HG03064 (cell line): ENCODE measurements around the gene AARS1.
"Not testable (repeated sequence)": the region's sequence is repeated elsewhere in the genome, so short reads cannot be mapped to it uniquely, and the experiment has no call there.

Source experiments
- ATAC-seq: cut with Tn5 transposase; IDR thresholded peaks from one replicate; pipeline ENCODE4 v1.9.1; 2021; ENCODE audit warnings: low read depth; ENCODE audit not compliant: unreplicated experiment

Gene AARS1

DNA sequence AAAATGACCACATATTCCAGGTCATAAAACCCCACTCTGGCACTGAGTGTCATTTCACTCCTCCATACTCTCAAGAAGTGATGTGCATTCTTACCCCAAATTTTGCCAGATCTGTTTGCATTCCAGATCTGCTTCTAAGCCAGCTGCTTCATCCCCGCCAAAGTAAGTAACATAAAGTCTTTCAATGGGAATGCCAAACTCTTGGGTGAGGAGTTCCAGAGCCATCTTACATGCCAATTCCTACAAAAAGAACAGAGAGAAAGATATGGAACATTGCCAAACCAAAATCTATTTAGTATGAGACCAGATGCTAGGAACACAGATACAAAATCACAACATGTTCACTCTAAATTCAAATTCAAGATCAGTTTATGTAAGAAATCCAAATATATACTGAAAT is 12.9 kb downstream of the AARS1 start:
- no peak for ATAC-seq

DNA sequence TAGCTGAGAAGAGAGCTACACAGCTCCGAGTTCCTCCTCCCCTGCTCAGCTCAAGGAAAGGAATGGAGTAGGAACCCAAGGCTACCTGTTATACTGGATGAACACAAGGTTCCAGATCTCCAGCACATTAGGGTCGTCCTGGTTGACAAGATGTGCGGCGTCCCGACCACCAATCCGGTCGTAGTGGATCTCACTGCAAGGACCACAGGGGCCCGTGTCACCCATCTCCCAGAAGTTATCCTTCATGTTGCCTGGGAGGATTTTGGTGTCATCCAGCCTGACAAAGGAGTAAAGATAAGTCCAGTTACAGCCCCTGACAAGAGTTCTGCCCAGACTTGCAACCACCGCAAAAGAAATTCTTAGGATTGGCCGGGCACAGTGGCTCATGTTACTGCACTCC is 17.6 kb downstream of the AARS1 start:
- no peak for ATAC-seq

DNA sequence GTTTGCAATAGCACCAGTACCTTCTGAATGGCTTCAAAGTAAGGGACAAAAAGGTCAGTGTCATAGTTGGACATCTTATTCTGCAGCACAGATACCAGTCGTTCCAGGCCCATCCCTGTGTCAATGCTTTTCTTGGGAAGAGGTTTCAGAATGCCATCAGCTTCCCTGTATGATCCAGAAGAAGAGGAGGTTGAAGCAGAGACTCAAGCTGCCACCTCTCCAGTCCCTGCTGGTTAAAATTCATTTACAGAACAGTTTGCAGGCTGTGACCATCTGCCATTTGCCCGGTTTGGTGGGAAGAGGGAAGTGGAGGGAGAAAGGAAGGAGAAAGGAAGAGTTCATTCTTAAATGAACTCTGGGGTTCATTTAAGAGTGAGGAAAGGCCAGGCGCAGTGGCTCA is 19.1 kb downstream of the AARS1 start:
- ATAC-seq = no peak

DNA sequence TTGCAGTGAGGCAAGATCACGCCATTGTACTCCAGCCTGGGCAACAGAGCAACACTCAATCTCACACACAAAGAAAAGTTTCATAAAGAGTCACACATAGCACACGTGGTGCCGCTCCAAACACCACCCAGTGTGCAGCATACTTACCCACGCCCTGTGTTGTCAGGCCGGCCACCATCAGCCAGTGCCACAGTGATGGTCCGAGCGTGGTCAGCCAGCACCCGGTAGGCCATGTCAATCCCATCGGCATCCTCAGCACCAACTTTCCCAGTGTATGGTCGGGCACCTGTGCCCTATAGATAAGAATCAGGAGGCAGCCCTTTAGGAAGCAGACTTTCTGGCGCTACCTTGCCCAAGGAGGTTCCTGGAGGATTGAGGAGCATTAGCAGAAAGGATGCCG is 19.8 kb downstream of the AARS1 start:
- ATAC-seq = no peak

DNA sequence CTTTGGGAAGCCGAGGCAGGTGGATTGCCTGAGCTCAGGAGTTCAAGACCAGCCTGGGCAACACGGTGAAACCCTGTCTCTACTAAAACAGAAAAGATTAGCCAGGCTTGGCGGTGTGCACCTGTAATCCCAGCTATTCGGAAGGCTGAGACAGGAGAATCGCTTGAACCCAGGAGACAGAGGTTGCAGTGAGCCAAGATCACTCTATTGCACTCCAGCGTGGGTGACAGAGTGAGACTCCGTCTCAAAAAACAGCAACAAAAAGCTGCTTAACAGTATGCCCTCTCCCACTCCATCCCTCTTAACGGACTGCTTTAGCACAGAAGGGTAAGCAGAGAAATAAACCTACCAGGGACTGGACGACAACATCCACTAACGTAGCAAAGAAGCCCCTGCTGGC is 21.4 kb downstream of the AARS1 start:
- not testable (repeated sequence) for ATAC-seq

DNA sequence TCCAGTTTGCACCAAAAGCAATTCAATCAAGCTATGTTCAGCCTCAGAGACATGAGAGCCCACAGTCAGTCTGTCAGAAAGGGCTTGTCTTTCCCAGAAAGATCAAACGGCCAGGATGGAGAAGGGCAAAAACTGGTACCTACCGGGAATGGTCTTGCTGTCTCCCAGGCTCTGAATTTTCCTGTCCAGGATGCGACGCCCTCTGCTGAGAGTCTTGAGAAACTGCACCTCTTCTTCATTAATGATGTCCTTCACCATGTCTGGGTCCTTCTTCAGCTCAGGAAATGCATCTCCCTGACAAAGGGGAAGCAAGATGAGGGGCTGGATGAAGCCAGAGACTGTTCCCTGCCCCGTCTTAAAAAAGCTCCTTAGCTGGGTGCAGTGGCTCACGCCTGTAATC is 21.8 kb downstream of the AARS1 start:
- no peak for ATAC-seq

DNA sequence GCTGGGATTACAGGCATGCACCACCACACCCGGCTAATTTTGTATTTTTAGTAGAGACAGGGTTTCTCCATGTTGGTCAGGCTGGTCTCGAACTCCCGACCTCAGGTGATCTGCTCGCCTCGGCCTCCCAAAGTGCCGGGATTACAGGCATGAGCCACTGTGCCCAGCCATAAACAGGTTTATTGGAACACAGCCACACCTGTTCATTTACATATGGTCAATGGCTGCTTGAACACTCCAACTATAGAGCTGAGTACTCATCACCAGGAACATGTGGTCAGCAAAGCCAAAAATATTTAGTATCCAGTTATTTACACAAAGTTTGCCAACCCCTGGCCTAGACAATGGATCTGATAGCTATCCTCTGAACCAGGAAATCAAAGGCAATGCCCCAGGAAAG is 29.4 kb downstream of the AARS1 start:
- ATAC-seq = not testable (repeated sequence)

DNA sequence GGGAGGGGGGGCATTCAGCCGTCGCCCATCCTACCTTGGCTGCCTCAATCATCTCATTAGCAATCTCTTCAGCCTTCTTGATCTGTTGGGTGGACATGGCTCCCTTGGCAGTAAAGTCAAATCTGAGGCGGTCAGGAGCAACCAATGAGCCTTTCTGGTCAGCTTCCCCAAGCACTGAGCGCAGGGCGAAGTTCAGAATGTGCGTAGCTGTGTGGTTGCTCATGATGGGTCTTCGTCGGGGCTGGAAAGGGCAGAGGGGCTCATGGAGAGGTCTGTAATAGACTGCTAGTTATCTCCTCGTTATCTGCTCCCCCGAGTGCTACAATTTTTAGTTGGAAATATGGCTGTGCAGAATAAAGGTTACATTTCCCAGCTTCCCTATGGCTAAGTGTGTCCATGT is 30.4 kb downstream of the AARS1 start:
- no peak for ATAC-seq

DNA sequence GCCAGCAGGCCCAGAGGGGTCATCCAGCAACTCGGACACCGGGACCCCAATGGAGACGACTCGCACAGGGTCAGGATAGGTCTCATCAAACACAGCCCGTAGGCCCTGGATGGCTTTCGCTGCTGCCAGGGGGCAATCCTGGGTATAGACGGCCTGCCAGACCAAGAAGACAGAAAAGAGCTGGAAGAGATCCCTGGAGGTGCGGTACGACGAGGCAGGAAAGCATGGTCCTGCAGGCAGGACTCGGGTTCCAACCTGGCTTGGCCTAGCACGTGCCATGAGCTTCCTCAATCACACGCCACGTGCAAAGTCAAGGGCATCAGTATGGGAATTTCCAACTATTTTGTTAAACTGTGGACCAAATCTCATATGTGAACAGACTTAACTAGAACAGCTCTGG is 31.2 kb downstream of the AARS1 start:
- ATAC-seq = no peak

DNA sequence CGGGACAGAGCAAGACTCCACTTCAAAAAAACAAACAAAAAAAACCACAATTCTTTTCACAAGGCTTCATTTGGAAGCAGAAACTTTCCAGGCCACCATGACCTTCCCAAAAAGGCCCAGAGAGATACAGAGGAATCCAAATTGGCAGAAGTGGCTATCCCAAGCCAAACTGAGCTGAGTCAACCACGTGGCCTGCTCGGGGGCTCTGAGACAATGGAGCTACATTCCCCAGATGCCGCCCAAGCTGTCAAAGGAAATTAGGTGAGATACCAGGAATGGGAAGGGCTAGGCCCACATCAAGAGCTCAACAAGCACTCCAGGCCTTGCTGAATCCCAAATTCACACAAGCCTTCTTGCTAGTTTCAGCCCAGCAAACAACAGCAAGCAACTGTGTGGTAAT is 31.9 kb downstream of the AARS1 start:
- ATAC-seq = no peak

DNA sequence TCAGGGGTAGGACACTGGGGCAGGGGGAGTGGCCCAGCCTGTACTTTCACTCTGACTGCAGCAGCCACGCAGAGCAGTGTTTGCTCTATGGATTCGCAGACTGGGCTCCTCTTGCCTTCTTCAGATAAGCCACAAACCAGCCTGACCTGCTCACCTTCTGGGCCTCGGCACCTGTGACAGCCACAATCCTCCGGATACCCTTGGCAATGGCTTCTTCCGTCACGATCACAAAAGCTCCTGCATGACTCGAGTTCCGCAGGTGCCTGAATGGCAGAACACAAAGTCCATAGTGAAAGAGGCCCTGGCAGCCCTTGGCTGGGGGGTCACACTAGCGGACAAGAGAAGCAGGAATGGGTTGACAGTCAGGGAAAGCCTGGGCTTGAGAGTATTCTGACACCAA is 33.7 kb downstream of the AARS1 start:
- ATAC-seq = no peak

DNA sequence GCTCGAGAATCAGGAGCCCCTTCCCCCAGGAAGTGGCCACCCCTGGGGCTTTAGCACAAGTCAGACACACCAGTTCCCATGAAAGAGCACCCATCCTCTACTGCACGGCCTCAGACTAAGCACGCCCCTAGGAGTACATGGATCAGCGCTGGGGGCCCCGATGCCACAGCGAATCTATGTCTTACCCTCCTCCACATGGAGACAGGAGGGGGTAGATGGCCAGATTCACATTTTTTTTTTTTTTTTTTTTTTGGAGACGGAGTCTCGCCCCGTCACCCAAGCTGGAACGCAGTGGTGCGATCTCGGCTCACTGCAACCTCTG is 34.4 kb downstream of the AARS1 start:
- no peak for ATAC-seq

DNA sequence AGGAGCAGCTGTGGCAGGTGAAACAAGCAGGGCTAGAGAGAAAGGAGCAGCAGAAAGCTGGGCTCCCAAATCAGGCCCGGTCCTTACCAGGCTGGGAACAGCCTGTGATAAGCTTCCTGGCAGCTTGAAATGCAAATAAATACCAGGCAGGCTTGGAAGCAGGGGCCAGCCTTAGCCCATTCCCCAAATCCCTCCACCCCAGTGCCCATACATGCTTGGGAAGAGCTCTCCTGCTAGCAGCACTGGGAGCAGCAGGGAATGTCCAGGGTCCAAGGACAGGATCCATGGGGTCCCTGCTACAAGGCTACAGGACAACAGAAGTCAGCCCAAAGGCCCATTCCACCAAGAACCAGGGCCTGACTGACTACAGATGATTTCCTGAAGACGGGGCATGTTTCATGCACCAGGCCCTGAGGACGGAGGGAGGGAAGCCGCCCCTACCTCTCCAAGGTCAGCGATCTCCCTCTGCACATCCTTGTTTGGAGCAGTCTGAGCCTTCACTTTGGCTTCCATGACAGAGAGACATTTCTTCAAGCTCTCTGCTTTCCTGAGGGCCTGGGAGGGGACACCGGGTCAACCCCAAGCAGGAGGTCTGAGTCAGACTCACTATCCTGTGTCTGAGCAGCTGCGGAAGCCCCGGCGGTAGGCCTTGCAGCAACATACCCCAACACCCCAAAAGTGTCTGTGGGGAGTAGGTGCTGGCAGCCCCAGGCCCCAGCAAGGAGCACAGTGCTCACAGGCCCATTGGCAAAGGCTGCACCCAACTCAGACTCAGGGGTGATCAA is 34.9 kb downstream of the AARS1 start:
- no peak for ATAC-seq

DNA sequence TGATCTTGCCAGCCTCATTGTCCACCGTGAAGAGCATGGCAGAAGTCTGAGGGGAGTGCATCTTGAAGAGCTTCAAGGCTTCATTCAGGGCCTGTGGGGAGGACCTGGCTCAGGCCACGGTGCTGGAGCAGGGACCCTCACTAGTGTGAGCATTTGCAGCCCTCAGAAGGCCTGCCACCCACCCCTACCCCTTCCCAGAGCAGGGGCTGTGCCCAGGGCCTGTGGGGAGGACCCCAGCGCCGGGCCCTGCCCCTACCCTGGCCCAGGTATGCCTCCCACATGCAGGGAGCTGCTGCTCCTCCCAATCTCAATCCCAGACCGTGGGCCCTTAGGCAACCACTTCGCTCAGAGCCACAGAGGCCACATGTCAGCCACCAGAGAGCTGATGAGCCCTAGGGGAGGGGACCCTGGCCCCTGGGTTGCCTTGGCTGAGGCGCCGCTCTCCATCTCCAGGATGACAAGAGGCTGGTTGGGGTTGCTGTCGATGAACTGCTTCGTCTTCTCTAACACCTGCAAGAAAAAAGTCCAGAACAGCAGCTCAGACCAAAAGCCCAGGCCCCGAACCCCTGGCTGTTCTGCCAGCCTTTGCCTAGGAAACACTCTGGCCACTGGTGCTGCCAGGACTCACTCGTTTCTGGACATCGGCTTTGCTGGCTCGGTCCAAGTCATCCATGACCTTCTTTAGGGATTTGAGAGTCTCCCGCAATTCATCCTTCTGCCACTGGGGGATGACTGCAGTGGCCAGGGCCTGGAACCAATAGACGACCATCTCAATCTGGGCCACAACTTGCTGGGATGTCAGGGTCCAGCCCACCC is 35.8 kb downstream of the AARS1 start:
- no peak for ATAC-seq

DNA sequence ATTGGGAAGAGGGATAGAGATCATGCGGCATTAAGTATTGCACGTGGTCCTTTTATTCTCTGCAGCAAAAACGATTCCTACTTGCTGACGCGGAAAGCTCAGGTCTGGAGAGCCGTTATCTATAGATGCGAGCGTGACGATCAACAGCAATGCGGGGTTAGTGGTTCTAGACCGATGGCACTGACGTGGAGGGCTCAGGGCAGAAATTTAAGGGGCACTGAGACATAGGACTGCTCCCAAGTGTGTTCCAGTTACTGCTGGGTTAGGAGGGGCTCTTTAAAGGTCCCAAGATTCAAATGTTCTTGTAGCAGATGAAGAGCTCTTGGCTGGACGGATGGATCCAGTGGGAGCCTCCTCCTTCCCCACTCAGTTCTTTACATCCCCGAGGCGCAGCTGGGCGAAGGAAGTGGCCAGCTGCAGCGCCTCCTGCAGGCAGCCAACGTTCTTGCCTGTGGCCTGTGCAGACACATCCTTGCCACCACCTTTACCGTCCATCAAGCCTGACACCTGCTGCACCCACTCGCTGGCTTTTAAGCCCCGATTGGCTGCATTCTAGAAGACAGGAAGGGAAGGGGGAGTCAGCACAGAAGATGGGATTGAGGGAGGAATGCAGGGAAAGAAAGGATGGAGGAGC is 36.8 kb downstream of the AARS1 start:
- ATAC-seq = no peak

DNA sequence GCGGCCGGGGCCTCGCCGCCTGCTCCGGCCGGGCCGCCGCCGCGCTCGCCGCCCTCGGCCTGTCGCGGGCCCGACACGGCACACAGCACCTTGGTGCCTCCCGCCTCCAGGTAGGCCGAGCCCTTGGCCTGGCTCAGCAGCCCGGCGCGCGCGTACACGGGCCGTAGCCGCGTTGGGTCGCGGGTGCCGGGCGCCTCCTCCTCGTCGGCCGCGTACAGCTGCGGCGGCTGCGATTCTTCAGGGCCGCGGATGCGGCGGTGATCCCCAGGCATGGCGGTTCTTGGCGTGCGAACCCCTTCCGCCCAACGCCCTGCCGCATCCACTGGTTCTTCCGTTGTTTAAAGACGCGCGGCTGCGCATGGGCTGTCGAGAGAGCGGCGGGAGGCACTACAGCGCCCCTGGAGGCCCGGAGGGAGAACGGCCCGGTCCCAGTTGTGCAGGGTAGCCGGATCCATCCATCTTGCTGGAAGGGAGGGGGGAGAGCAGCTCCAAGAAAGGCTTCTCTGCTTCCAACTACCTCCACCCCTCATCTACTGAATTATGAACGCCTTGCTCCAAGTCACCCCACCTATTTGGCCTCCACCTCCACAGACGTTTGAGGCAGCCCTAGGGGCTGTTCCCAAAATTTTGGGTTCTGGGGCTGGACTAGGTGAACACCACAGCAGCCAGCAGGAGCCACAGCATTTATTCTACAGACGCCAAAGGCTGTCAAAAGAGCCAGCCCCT is 37.5 kb downstream of the AARS1 start, which contains the start of gene EXOSC6:
Gene EXOSC6, minus strand, starts transcription at position 312 of the 726 bp plus-strand sequence. Its CDS starts 40 bp downstream, at position 272.
- ATAC-seq = peak; percentile 81

DNA sequence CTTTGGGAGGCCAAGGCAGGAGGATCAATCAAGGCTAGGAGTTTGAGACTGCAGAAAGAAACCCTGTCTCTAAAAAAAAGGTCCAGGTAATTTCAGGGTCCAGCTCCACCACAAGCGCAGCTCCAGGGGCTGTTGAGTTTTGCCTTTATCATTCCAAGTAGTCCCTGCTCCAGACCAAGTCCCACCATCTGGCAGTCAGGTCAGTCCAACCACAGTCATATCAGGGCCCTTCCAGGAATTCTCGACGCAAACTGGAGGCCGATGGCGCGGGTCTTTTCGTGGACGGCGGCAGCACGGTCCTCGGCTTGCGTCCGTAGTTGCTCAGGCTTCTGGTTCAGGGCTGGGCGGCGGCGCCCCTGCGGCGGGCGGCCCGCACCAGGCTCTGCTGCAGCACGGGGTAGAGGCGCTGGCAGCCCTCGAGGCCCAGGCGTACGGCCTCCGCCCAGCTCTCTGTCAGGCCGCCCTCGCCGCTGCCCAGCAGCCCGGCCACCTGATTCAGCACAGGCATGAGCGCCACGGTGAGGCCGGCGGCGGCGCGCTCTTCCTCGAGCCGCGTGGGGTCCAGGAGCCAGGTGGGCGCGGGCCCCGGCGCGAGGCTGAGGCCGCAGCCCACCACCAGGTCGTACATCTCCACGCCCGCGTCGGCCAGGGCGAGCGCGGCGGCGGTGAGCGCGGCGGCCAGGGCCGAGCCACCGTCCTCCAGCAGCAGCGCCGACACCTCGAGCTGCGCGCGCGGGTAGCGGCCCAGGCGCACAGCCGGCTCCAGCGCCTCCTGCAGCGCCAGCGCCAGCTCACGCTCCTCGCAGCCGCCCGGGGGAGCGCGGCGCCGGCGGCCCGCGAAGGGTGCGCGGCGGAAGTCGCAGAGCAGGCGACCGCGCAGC is 38.3 kb downstream of the AARS1 start:
- ATAC-seq = peak; percentile 37

DNA sequence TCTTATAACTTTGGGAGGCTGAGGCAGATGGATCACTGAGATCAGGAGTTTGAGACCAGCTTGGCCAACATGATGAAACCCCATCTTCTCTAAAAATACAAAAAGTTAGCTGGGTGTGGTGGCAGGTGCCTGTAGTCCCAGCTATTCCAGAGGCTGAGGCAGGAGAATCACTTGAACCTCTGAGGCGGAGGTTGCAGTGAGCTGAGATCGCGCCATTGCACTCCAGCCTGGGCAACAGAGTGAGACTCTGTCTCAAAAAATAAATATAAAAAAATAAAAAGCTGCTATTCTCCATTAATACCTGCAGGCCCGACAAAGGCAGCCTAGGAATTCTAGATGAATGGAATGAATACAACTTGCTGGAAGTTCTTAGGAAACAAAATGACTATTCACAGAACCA is 39.6 kb downstream of the AARS1 start:
- ATAC-seq = not testable (repeated sequence)

DNA sequence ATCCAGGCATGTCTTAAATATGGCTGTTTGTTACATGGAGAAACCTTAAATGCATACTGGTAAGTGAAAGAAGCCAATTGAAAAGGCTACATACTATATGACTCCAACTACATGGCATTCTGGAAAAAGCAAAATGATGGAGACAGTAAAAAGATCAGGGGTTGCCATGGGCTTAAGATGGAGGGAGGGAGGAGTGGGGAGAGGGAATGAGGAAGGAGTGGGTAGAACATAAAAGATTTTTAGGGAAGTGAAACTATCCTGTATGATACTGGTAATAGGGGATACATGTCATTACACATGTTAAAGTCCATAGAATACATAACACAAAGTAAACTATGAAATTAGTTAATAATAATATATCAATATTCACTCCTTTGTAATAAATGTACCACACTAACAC is 50.5 kb downstream of the AARS1 start:
- not testable (repeated sequence) for ATAC-seq

DNA sequence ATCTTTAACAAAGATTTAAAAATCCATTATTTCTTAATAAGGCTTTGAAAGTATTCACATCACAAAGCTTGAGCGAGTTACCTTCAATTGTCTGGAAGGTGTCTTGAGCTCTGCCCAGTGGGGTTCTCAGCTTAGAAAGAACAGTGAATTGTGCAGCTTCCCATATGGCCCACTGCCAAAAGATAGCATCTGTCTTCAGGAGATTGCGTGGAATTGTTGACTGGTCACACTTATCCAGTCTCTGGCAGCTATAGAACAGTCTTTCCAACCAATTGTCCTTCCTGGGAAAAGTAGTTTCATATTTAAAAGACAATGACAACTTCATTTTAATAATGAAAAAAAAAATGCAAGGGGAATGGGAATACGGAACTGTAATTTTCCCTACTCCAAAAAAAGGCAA is 57.5 kb downstream of the AARS1 start:
- not testable (repeated sequence) for ATAC-seq
